Measurements from ENCODE around the gene GPR18. TPM values are rescaled to one million over a fixed set of nuclear protein-coding genes. Genes with fewer than 3 reads are reported as not detected.
A peak's percentile ranks its signal among the peaks of the same experiment; 100 is the strongest.

Gene GPR18
- total and polyA plus RNA-seq, 2 of the 4 experiments (the other 2 are of a cell fraction) = not detected

DNA sequence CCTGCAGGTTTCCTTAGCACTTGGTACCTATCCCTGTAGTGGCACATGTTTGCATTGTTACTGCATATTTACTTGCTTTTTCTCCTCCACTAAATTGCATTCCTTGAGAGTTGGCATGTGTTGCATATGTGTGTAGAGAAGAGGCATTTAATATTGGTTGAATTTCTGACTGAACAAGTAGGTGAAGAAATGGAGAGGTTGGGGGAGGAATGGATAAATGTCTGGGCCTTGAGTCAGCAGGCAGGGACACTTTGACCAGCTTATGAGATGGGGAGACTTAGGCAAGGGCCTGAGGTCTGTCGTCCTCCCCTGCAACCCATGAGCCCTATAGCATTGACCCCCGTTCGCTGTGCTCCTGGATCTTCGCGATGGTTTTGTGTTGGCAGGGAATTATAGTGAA lies 2.0 kb upstream of the GPR18 start:
- no TSS peak for BruUV-seq (replicated peaks)
- Histone ChIP-seq H2AK9ac (replicated peaks; ENCODE audit: low read depth, low read length, poor library complexity) (no peak overlapping the region), H2BK20ac (ENCODE audit: low read depth, low read length) (no peak overlapping the region), H2BK15ac (ENCODE audit: low read depth, low read length) (no peak overlapping the region), H3K27ac (ENCODE audit: insufficient read depth, low read length) (no peak overlapping the region), H4K20me1 (ENCODE audit: insufficient read depth, low read length) (no peaks in the 10 kb centered on the region; the same call in 1 of the 2 replicates), H3K36me3 (ENCODE audit: control insufficient read depth, insufficient read depth, low read length) (peaks cover 5% of the 10 kb centered on the region), H3K4me1 (ENCODE audit: control insufficient read depth, insufficient read depth, low read length) (peaks cover 4% of the 10 kb centered on the region; the same call in 1 of the 2 replicates), H3K14ac (replicated peaks; ENCODE audit: low read depth, low read length) (no peak overlapping the region), H3K23ac (ENCODE audit: low read depth, low read length) (no peak overlapping the region), H2BK5ac (ENCODE audit: low read depth, low read length, poor library complexity, severe bottlenecking) (no peak overlapping the region), H3K9me3 (ENCODE audit: control insufficient read depth, insufficient read depth, low read length) (no peaks in the 10 kb centered on the region), H3K4me2 (ENCODE audit: low read depth, low read length) (no peak overlapping the region), H3K9me1 (ENCODE audit: insufficient read depth, low read length) (peaks cover 3% of the 10 kb centered on the region; the same call in 1 of the 2 replicates), H2AFZ (replicated peaks; ENCODE audit: low read length, poor library complexity) (no peak overlapping the region), H2BK120ac (ENCODE audit: low read depth, low read length) (no peak overlapping the region), H3K79me1 (ENCODE audit: low read depth in 1 of 2, low read length in 2 of 2) (peaks cover 3 to 4% of the 10 kb centered on the region in 2 experiments; a peak in 2 of 4 replicates), H3K27me3 (ENCODE audit: control insufficient read depth, insufficient read depth, low read length) (no peaks in the 10 kb centered on the region), H3K9ac (ENCODE audit: low read depth, low read length) (no peak overlapping the region), H3K4ac (ENCODE audit: low read depth, low read length) (no peak overlapping the region), H3K18ac (ENCODE audit: low read depth, low read length) (no peak overlapping the region), H4K91ac (ENCODE audit: insufficient read depth, low read depth, low read length) (no peak overlapping the region), H3K4me3 (ENCODE audit: insufficient read depth, low read depth, low read length) (no peak overlapping the region), H4K8ac (ENCODE audit: low read depth in 2 of 2, low read length in 2 of 2) (no peak overlapping the region), H2AK5ac (ENCODE audit: low read depth, low read length) (no peak overlapping the region), H4K5ac (ENCODE audit: low read depth, low read length) (no peak overlapping the region), H3K56ac (ENCODE audit: extremely low read depth, insufficient read depth, low read length) (no peak overlapping the region)
- ChIA-PET POLR2A (ENCODE audit: unreplicated experiment) (no interaction called here), CTCF (interaction anchor here (1.0 kb wide), 1 partner anchor 83 kb away, joined by 3 read pairs; no protein-coding TSS in a partner anchor)
- TF ChIP-seq SMC3 (IDR thresholded peaks at IDR 0.05; ENCODE audit: low read depth, low read length) = no peak
- TF ChIP-seq FOS (IDR thresholded peaks at IDR 0.05; ENCODE audit: low read depth, low read length) = no peak
- TF ChIP-seq BHLHE40 (IDR thresholded peaks at IDR 0.05; ENCODE audit: low read depth, low read length) = no peak
- no peak for TF ChIP-seq MAFK (IDR thresholded peaks at IDR 0.05; ENCODE audit: low read depth, low read length)
- TF ChIP-seq, protein P1, sequence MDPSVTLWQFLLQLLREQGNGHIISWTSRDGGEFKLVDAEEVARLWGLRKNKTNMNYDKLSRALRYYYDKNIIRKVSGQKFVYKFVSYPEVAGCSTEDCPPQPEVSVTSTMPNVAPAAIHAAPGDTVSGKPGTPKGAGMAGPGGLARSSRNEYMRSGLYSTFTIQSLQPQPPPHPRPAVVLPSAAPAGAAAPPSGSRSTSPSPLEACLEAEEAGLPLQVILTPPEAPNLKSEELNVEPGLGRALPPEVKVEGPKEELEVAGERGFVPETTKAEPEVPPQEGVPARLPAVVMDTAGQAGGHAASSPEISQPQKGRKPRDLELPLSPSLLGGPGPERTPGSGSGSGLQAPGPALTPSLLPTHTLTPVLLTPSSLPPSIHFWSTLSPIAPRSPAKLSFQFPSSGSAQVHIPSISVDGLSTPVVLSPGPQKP (IDR thresholded peaks at IDR 0.05; ENCODE audit: borderline replicate concordance, low read depth, low read length) = no peak
- no peak for TF ChIP-seq CHD1 (IDR thresholded peaks at IDR 0.05; ENCODE audit: low read depth, low read length)
- no peak for TF ChIP-seq RCOR1 (IDR thresholded peaks at IDR 0.05; ENCODE audit: insufficient replicate concordance, low read length)
- no peak for TF ChIP-seq RAD21 (IDR thresholded peaks at IDR 0.05; ENCODE audit: low read length)
- TF ChIP-seq, protein P2, sequence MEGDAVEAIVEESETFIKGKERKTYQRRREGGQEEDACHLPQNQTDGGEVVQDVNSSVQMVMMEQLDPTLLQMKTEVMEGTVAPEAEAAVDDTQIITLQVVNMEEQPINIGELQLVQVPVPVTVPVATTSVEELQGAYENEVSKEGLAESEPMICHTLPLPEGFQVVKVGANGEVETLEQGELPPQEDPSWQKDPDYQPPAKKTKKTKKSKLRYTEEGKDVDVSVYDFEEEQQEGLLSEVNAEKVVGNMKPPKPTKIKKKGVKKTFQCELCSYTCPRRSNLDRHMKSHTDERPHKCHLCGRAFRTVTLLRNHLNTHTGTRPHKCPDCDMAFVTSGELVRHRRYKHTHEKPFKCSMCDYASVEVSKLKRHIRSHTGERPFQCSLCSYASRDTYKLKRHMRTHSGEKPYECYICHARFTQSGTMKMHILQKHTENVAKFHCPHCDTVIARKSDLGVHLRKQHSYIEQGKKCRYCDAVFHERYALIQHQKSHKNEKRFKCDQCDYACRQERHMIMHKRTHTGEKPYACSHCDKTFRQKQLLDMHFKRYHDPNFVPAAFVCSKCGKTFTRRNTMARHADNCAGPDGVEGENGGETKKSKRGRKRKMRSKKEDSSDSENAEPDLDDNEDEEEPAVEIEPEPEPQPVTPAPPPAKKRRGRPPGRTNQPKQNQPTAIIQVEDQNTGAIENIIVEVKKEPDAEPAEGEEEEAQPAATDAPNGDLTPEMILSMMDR (conservative IDR thresholded peaks at IDR 0.05; ENCODE audit: low read depth, low read length) = no peak
- no peak for TF ChIP-seq CEBPB (IDR thresholded peaks at IDR 0.05; ENCODE audit: low read depth, low read length)
- TF ChIP-seq NFE2L2 (IDR thresholded peaks at IDR 0.05; ENCODE audit: low read depth, low read length) = no peak
- peak; percentile 3 for DNase-seq
- in situ Hi-C loops (cut with MboI; ENCODE audit: low sequenced_read_pairs) = loop anchor here (5.0 kb wide), 1 partner anchor 83 kb away; no protein-coding TSS in a partner anchor
- dilution Hi-C loops (cut with HindIII; ENCODE audit: low sequenced_read_pairs, unreplicated experiment) = no loop called here
- intact Hi-C loops (cut with micrococcal nuclease) = loop anchor here (10.0 kb wide), 2 partner anchors 175 to 415 kb away; no protein-coding TSS in a partner anchor
- no peak for ATAC-seq (ENCODE audit: low read depth)
- WGBS, 2 experiments (ENCODE audit: extremely low coverage in 2 of 2, insufficient read length in 1 of 2) = no CpG with 5 or more reads among the region's 5 CpGs

Measured in IMR-90 (cell line).